Activated CD8-positive, alpha-beta memory T cell treated with anti-CD3 and anti-CD28 coated beads, Interleukin-2, amount 10 ng/mL, durations not matched to agents 7 days and 5 days (primary cell): Measurements from ENCODE around the gene TFDP1. TPM values are rescaled to one million over a fixed set of nuclear protein-coding genes. Genes with fewer than 3 reads are reported as not detected.

Source experiments
- ATAC-seq: fragments of 150-1000 bp; cut with Tn5 transposase; one replicate; pipeline ENCODE4 v1.10.0; 2021; ENCODE audit warnings: moderate library complexity
- CTCF ChIA-PET: fragments of 350-600 bp; sonication (Branson Sonifier 250); formaldehyde crosslinking; loops from one replicate; lab custom pipeline; 2021; ENCODE audit warnings: antibody characterized with exemption; lab: Charles Lee
- DNase-seq: peaks from one replicate; pipeline ENCODE4 v3.0.0-alpha.2; 2020
- H3K27ac Mint-ChIP-seq: one replicate; pipeline ENCODE4 v1.8.0; 2021; ENCODE audit warnings: mild to moderate bottlenecking, mixed read lengths
- H3K27me3 Mint-ChIP-seq: one replicate; pipeline ENCODE4 v1.8.0; 2021; ENCODE audit warnings: mixed read lengths
- H3K36me3 Mint-ChIP-seq: one replicate; pipeline ENCODE4 v1.8.0; 2021; ENCODE audit warnings: mild to moderate bottlenecking, mixed read lengths
- H3K4me1 Mint-ChIP-seq: one replicate; pipeline ENCODE4 v1.8.0; 2021; ENCODE audit warnings: mixed read lengths
- H3K4me3 Mint-ChIP-seq: one replicate; pipeline ENCODE4 v1.8.0; 2021; ENCODE audit warnings: mild to moderate bottlenecking, moderate library complexity, mixed read lengths
- H3K9me3 Mint-ChIP-seq: one replicate; pipeline ENCODE4 v1.8.0; 2022; ENCODE audit warnings: low read depth, mixed read lengths
- total RNA-seq, 2 experiments: library from RNA; stranded (reverse); gene quantifications; one replicate each; pipeline ENCODE4 v1.2.3, GENCODE V29; 2021

The TFDP1 gene
- total RNA-seq, 2 experiments from 2014 or later = 168 to 175 TPM

- Mint-ChIP-seq H3K27me3 (no peaks in the 10 kb centered on the region), H3K9me3 (no peaks in the 10 kb centered on the region), H3K36me3 (peaks cover 76% of the 10 kb centered on the region), H3K27ac (no peak overlapping the region), H3K4me3 (no peak overlapping the region), H3K4me1 (no peaks in the 10 kb centered on the region)
- CTCF ChIA-PET = no interaction called here
- no peak for ATAC-seq
- DNase-seq = no peak
These were observed 50.5 kb downstream of the TFDP1 start for GRCh38 chr13:113635048-113635420.

- H3K4me3 Mint-ChIP-seq = no peak overlapping the region
- H3K27ac Mint-ChIP-seq = no peak overlapping the region
- no peaks in the 10 kb centered on the region for H3K9me3 Mint-ChIP-seq
- peaks cover 79% of the 10 kb centered on the region for H3K36me3 Mint-ChIP-seq
- H3K27me3 Mint-ChIP-seq = no peaks in the 10 kb centered on the region
- CTCF ChIA-PET = no interaction called here
- ATAC-seq = no peak
- DNase-seq = no peak
- H3K4me1 Mint-ChIP-seq = no peaks in the 10 kb centered on the region
These were observed 51.2 kb downstream of the TFDP1 start for GRCh38 chr13:113635709-113636108.

GRCh38 chr13:113636266-113636963 lies 51.9 kb downstream of the TFDP1 start:
- H3K27ac Mint-ChIP-seq = no peak overlapping the region
- CTCF ChIA-PET = interaction anchor here (1.1 kb wide), 1 partner anchor 10 kb away, joined by 3 read pairs; no protein-coding TSS in a partner anchor
- no peaks in the 10 kb centered on the region for H3K9me3 Mint-ChIP-seq
- H3K4me3 Mint-ChIP-seq = no peak overlapping the region
- no peaks in the 10 kb centered on the region for H3K27me3 Mint-ChIP-seq
- H3K4me1 Mint-ChIP-seq = no peaks in the 10 kb centered on the region
- no peak for DNase-seq
- H3K36me3 Mint-ChIP-seq = peaks cover 77% of the 10 kb centered on the region
- ATAC-seq = no peak

GRCh38 chr13:113637262-113638160 lies 53.0 kb downstream of the TFDP1 start:
- ATAC-seq (no peak), DNase-seq (no peak)
- CTCF ChIA-PET = interaction anchor here (1.1 kb wide), 1 partner anchor 11 kb away, joined by 3 read pairs; no protein-coding TSS in a partner anchor
- Mint-ChIP-seq H3K9me3 (peaks cover 2% of the 10 kb centered on the region), H3K27me3 (no peaks in the 10 kb centered on the region), H3K36me3 (peaks cover 82% of the 10 kb centered on the region), H3K4me1 (peaks cover 1% of the 10 kb centered on the region), H3K4me3 (no peak overlapping the region), H3K27ac (no peak overlapping the region)

GRCh38 chr13:113638173-113638746 lies 53.7 kb downstream of the TFDP1 start:
- Mint-ChIP-seq H3K36me3 (peaks cover 78% of the 10 kb centered on the region), H3K27me3 (no peaks in the 10 kb centered on the region), H3K4me1 (peaks cover 2% of the 10 kb centered on the region), H3K4me3 (no peak overlapping the region), H3K9me3 (peaks cover 4% of the 10 kb centered on the region), H3K27ac (no peak overlapping the region)
- no peak for DNase-seq
- no peak for ATAC-seq
- CTCF ChIA-PET = no interaction called here

GRCh38 chr13:113638806-113639205 lies 54.3 kb downstream of the TFDP1 start:
- ATAC-seq (no peak), DNase-seq (no peak)
- H3K27ac Mint-ChIP-seq = no peak overlapping the region
- peaks cover 75% of the 10 kb centered on the region for H3K36me3 Mint-ChIP-seq
- peaks cover 4% of the 10 kb centered on the region for H3K9me3 Mint-ChIP-seq
- CTCF ChIA-PET = no interaction called here
- peaks cover 2% of the 10 kb centered on the region for H3K4me1 Mint-ChIP-seq
- no peak overlapping the region for H3K4me3 Mint-ChIP-seq
- H3K27me3 Mint-ChIP-seq = no peaks in the 10 kb centered on the region

- Mint-ChIP-seq H3K27me3 (no peaks in the 10 kb centered on the region), H3K4me1 (peaks cover 2% of the 10 kb centered on the region), H3K36me3 (peaks cover 66% of the 10 kb centered on the region), H3K27ac (no peak overlapping the region), H3K4me3 (no peak overlapping the region), H3K9me3 (peaks cover 4% of the 10 kb centered on the region)
- DNase-seq (no peak), ATAC-seq (no peak)
- CTCF ChIA-PET = no interaction called here
These were observed 55.2 kb downstream of the TFDP1 start for GRCh38 chr13:113639616-113640262.

GRCh38 chr13:113641426-113641825 lies 56.9 kb downstream of the TFDP1 start:
- CTCF ChIA-PET = no interaction called here
- Mint-ChIP-seq H3K4me3 (no peak overlapping the region), H3K27me3 (no peaks in the 10 kb centered on the region), H3K9me3 (peaks cover 4% of the 10 kb centered on the region), H3K4me1 (peaks cover 4% of the 10 kb centered on the region), H3K36me3 (peaks cover 54% of the 10 kb centered on the region), H3K27ac (no peak overlapping the region)
- ATAC-seq = no peak
- DNase-seq = no peak

- DNase-seq = no peak
- Mint-ChIP-seq H3K36me3 (peaks cover 43% of the 10 kb centered on the region), H3K4me3 (no peak overlapping the region), H3K9me3 (peaks cover 4% of the 10 kb centered on the region), H3K27ac (no peak overlapping the region), H3K27me3 (no peaks in the 10 kb centered on the region), H3K4me1 (peaks cover 8% of the 10 kb centered on the region)
- CTCF ChIA-PET = no interaction called here
- ATAC-seq = no peak
These were observed 58.0 kb downstream of the TFDP1 start for GRCh38 chr13:113642563-113642962.

- peaks cover 8% of the 10 kb centered on the region for H3K4me1 Mint-ChIP-seq
- CTCF ChIA-PET = no interaction called here
- H3K9me3 Mint-ChIP-seq = peaks cover 4% of the 10 kb centered on the region
- no peak for ATAC-seq
- H3K27ac Mint-ChIP-seq = no peak overlapping the region
- peaks cover 35% of the 10 kb centered on the region for H3K36me3 Mint-ChIP-seq
- no peak for DNase-seq
- H3K27me3 Mint-ChIP-seq = no peaks in the 10 kb centered on the region
- H3K4me3 Mint-ChIP-seq = no peak overlapping the region
These were observed 59.0 kb downstream of the TFDP1 start for GRCh38 chr13:113643593-113643992.

- peaks cover 8% of the 10 kb centered on the region for H3K4me1 Mint-ChIP-seq
- ATAC-seq (no peak), DNase-seq (no peak)
- H3K4me3 Mint-ChIP-seq = no peak overlapping the region
- no peak overlapping the region for H3K27ac Mint-ChIP-seq
- H3K27me3 Mint-ChIP-seq = no peaks in the 10 kb centered on the region
- CTCF ChIA-PET = no interaction called here
- H3K9me3 Mint-ChIP-seq = peaks cover 4% of the 10 kb centered on the region
- peaks cover 28% of the 10 kb centered on the region for H3K36me3 Mint-ChIP-seq
These were observed 60.2 kb downstream of the TFDP1 start for GRCh38 chr13:113644800-113645199.

GRCh38 chr13:113645329-113645728 lies 60.8 kb downstream of the TFDP1 start:
- DNase-seq (no peak), ATAC-seq (no peak)
- CTCF ChIA-PET = no interaction called here
- H3K4me1 Mint-ChIP-seq = peaks cover 8% of the 10 kb centered on the region
- no peak overlapping the region for H3K4me3 Mint-ChIP-seq
- peaks cover 4% of the 10 kb centered on the region for H3K9me3 Mint-ChIP-seq
- H3K36me3 Mint-ChIP-seq = peaks cover 23% of the 10 kb centered on the region
- no peaks in the 10 kb centered on the region for H3K27me3 Mint-ChIP-seq
- no peak overlapping the region for H3K27ac Mint-ChIP-seq

- CTCF ChIA-PET = no interaction called here
- no peak overlapping the region for H3K4me3 Mint-ChIP-seq
- peaks cover 4% of the 10 kb centered on the region for H3K9me3 Mint-ChIP-seq
- no peak for ATAC-seq
- no peak for DNase-seq
- no peaks in the 10 kb centered on the region for H3K27me3 Mint-ChIP-seq
- H3K4me1 Mint-ChIP-seq = peaks cover 8% of the 10 kb centered on the region
- H3K36me3 Mint-ChIP-seq = peaks cover 16% of the 10 kb centered on the region
- H3K27ac Mint-ChIP-seq = no peak overlapping the region
These were observed 61.8 kb downstream of the TFDP1 start for GRCh38 chr13:113646376-113646775.
